Lower leg skin (tissue), 4 donors: Measurements from ENCODE around the gene PEAR1. TPM values are rescaled to one million over a fixed set of nuclear protein-coding genes. Genes with fewer than 3 reads are reported as not detected.

ENCODE experiments used
- DNase-seq, 2 donors: peaks; one replicate each; pipeline ENCODE4 v3.0.0-alpha.2; 2019; ENCODE audit warnings: low spot score in 2 of 2
- H3K4me3 ChIP-seq: fragments of 200-600 bp; sonication (generic); 2 replicates; pipeline ENCODE4 v1.5.1; 2017; ENCODE audit warnings: mild to moderate bottlenecking, low read depth; ENCODE audit not compliant: poor library complexity, severe bottlenecking
- CTCF ChIP-seq, 3 donors: fragments of 450-650 bp; IDR thresholded peaks; one replicate each; pipeline ENCODE4 v1.5.1; 2016; ENCODE audit warnings: antibody characterized with exemption in 3 of 3, mild to moderate bottlenecking in 3 of 3, moderate library complexity in 2 of 3
- POLR2A ChIP-seq, 2 donors: fragments of 450-650 bp; IDR thresholded peaks; one replicate each; pipeline ENCODE4 v1.6.1; 2016 to 2017; ENCODE audit warnings: antibody characterized with exemption in 2 of 2, mild to moderate bottlenecking in 1 of 2, moderate library complexity in 1 of 2
- WGBS, 2 donors: methylation state at CpG; one replicate each; pipeline ENCODE4 v1.1.5; 2018; 5-methylcytosine and 5-hydroxymethylcytosine counted together
- intact Hi-C: fragments of 100-400 bp; cut with DNase I; formaldehyde crosslinking; loops from one replicate; pipeline ENCODE4 v1.15.0; 2023; ENCODE audit warnings: low total_unique reads
- microRNA counts, 2 donors: library from miRNA; unstranded; fragments of <30 nt; microRNA quantifications; one replicate each; lab custom pipeline; 2016
- microRNA-seq, 2 donors: library from miRNA; unstranded; fragments of <30 nt; microRNA quantifications; one replicate each; pipeline ENCODE4, GENCODE V29; 2016; ENCODE audit warnings: borderline replicate concordance in 2 of 2, borderline number of aligned reads in 1 of 2
- total RNA-seq, 4 donors: library from RNA; depleted of rRNA; stranded (reverse); fragments of >200 nt; gene quantifications; one replicate each; pipeline ENCODE4 v1.1.0, GENCODE V29; 2016

The PEAR1 gene
- total RNA-seq, 4 donors from 2014 or later = 2.1 to 10.2 (median 6.6) TPM

GRCh38 chr1:156964441-156964840, 70.9 kb downstream of the PEAR1 start:
- no peak for TF ChIP-seq POLR2A (IDR thresholded peaks at IDR 0.05)
- no peak for TF ChIP-seq CTCF (IDR thresholded peaks at IDR 0.05)
- intact Hi-C loops = no loop called here
- 90 to 98% methylated on average over 2 of the region's 2 CpGs for WGBS, 2 donors
- no peak overlapping the region for H3K4me3 ChIP-seq
- DNase-seq = no peak

MicroRNAs encoded within 50 kb of the gene (microRNA counts, 767-probe panel; counts per million panel counts)
- 0 to 358 counts per million in 2 donors for microRNA hsa-miR-765 (lab: Ali Mortazavi, UCI)

Small RNAs within 50 kb of the gene (microRNA-seq; reads per million reads assigned to microRNA genes)
- gene MIR765 = 0 reads per million in 2 donors

Other genes starting within 250 kb of the PEAR1 start
- gene NES, start 216.3 kb upstream of the PEAR1 start, total RNA-seq = 1 to 10 TPM; 2.4 to 8.9 (median 5.0) TPM
- gene CRABP2, start 188.1 kb upstream of the PEAR1 start, total RNA-seq = 100 to 1,000 TPM in 1 of 4 donors, 10 to 100 TPM in 3; 67.9 to 103 (median 96.1) TPM
- gene METTL25B, start 165.2 kb upstream of the PEAR1 start, total RNA-seq = 10 to 100 TPM; 20.3 to 39.0 (median 28.2) TPM
- gene ISG20L2, start 165.0 kb upstream of the PEAR1 start, total RNA-seq = 10 to 100 TPM; 13.4 to 21.4 (median 16.7) TPM
- gene MRPL24, start 152.6 kb upstream of the PEAR1 start, total RNA-seq = 10 to 100 TPM; 34.0 to 44.9 (median 41.5) TPM
- gene HDGF, start 142.0 kb upstream of the PEAR1 start, total RNA-seq = 100 to 1,000 TPM; 210 to 233 (median 222) TPM
- 10 to 100 TPM; 35.4 to 45.6 (median 38.8) TPM for gene PRCC, start 126.2 kb upstream of the PEAR1 start, total RNA-seq
- gene SH2D2A, start 76.9 kb upstream of the PEAR1 start, total RNA-seq = 1 to 10 TPM in 1 of 4 donors, not detected in 3; 1.5 TPM
- gene INSRR, start 34.6 kb upstream of the PEAR1 start, total RNA-seq = not detected
- gene NTRK1, start 32.9 kb upstream of the PEAR1 start, total RNA-seq = under 1 TPM in 1 of 4 donors, not detected in 3; 0.23 TPM
- gene LRRC71, start 26.9 kb downstream of the PEAR1 start, total RNA-seq = not detected
- 10 to 100 TPM; 16.3 to 30.9 (median 27.3) TPM for gene ARHGEF11, start 152.0 kb downstream of the PEAR1 start, total RNA-seq
- gene ETV3L, start 206.1 kb downstream of the PEAR1 start, total RNA-seq = not detected
- gene ETV3, start 244.7 kb downstream of the PEAR1 start, total RNA-seq = 100 to 1,000 TPM in 1 of 4 donors, 10 to 100 TPM in 3; 81.2 to 117 (median 91.0) TPM